ENCODE results near the gene SYNDIG1.
"Not testable (repeated sequence)": the region's sequence is repeated elsewhere in the genome, so short reads cannot be mapped to it uniquely, and the experiment has no call there.

The SYNDIG1 gene

GRCh38 chr20:24506146-24506545 is 36.7 kb downstream of the SYNDIG1 start:
- in situ Hi-C loops (cut with MboI; ENCODE audit: low sequenced_read_pairs, unreplicated experiment) = no loop called here

GRCh38 chr20:24506696-24507095 is 37.3 kb downstream of the SYNDIG1 start:
- DNase-seq (ENCODE audit: low spot score) = no peak
- in situ Hi-C loops (cut with MboI; ENCODE audit: low sequenced_read_pairs, unreplicated experiment) = no loop called here
- no peak for TF ChIP-seq CTCF (IDR thresholded peaks at IDR 0.05; ENCODE audit: borderline replicate concordance, control extremely low read depth, extremely low read depth, insufficient read depth, missing control alignments)

More at GRCh38 chr20:24506146-24506545, 36.7 kb downstream of the SYNDIG1 start:
- TF ChIP-seq CTCF (IDR thresholded peaks at IDR 0.05; ENCODE audit: borderline replicate concordance, control extremely low read depth, extremely low read depth, insufficient read depth, missing control alignments) = no peak
- no peak for DNase-seq (ENCODE audit: low spot score)

GRCh38 chr20:24507182-24507853 is 37.9 kb downstream of the SYNDIG1 start:
- no peak for TF ChIP-seq CTCF (IDR thresholded peaks at IDR 0.05; ENCODE audit: borderline replicate concordance, control extremely low read depth, extremely low read depth, insufficient read depth, missing control alignments)
- no peak for DNase-seq (ENCODE audit: low spot score)
- in situ Hi-C loops (cut with MboI; ENCODE audit: low sequenced_read_pairs, unreplicated experiment) = no loop called here

GRCh38 chr20:24512441-24512840 is 43.0 kb downstream of the SYNDIG1 start:
- DNase-seq (ENCODE audit: low spot score); in situ Hi-C loops (cut with MboI; ENCODE audit: low sequenced_read_pairs, unreplicated experiment): not testable (repeated sequence)

GRCh38 chr20:24518515-24518914 is 49.1 kb downstream of the SYNDIG1 start:
- TF ChIP-seq CTCF (IDR thresholded peaks at IDR 0.05; ENCODE audit: borderline replicate concordance, control extremely low read depth, extremely low read depth, insufficient read depth, missing control alignments) = no peak
- no peak for DNase-seq (ENCODE audit: low spot score)
- in situ Hi-C loops (cut with MboI; ENCODE audit: low sequenced_read_pairs, unreplicated experiment) = no loop called here

GRCh38 chr20:24519476-24519875 is 50.0 kb downstream of the SYNDIG1 start:
- TF ChIP-seq CTCF (IDR thresholded peaks at IDR 0.05; ENCODE audit: borderline replicate concordance, control extremely low read depth, extremely low read depth, insufficient read depth, missing control alignments) = no peak
- in situ Hi-C loops (cut with MboI; ENCODE audit: low sequenced_read_pairs, unreplicated experiment) = no loop called here
- no peak for DNase-seq (ENCODE audit: low spot score)

- in situ Hi-C loops (cut with MboI; ENCODE audit: low sequenced_read_pairs, unreplicated experiment) = no loop called here
- no peak for DNase-seq (ENCODE audit: low spot score)
- no peak for TF ChIP-seq CTCF (IDR thresholded peaks at IDR 0.05; ENCODE audit: borderline replicate concordance, control extremely low read depth, extremely low read depth, insufficient read depth, missing control alignments)
Measured at GRCh38 chr20:24521032-24521431, 51.6 kb downstream of the SYNDIG1 start.

Measured in GM13976 (cell line).